Dermis microvascular lymphatic vessel endothelial cell (primary cell): ENCODE data around the gene MAST4. TPM values are rescaled to one million over a fixed set of nuclear protein-coding genes. Genes with fewer than 3 reads are reported as not detected.

Source experiments
- DNase-seq, 2 donors: peaks; one replicate each; pipeline versions ENCODE4 v3.0.0 to v3.0.0-alpha.2; 2010; ENCODE audit warnings: low read depth in 2 of 2
- total RNA-seq: library from RNA; depleted of rRNA; stranded (reverse); fragments of >200 nt; gene quantifications from 2 replicates; pipeline ENCODE4 v1.2.1, GENCODE V29; 2014

MAST4 gene
- total RNA-seq, 1 donor from 2014 or later = 14.2 TPM

DNA sequence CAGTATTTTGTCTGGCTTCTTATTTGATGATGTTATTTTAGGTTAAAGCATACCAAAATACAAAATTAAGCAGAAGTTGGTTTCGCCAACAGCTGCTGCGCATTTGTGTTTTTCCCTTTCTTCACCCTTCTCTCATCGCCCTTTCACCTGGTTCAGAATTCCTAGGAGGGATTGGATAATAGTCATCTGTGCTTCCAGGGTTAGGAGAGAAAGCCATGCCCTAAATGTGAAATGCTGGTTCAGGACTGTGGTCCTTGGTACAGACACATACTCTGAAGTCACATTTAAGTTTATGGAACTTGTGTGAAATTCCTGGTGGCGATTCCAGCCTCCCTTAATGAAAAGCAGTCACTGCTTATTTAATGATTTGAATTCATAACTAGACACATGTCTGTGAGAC is 7.7 kb downstream of the MAST4 start:
- DNase-seq = no peak

DNA sequence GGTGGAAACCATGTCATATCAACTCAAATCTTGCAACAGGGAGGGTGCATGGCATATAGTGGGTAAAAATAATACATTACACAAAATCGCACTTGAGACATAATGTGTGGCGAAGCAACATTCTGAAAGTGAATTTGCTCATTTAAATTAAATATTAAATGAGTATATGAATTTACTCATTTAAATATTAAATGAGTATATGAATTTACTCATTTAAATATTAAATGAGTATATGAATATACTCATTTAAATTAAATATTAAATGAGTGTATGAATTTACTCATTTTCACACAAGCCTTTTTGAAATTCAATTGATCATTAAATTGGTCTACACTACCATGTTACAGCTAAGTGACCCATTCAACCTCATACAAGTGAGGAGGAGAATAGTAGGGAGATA is 10.5 kb downstream of the MAST4 start:
- no peak for DNase-seq

DNA sequence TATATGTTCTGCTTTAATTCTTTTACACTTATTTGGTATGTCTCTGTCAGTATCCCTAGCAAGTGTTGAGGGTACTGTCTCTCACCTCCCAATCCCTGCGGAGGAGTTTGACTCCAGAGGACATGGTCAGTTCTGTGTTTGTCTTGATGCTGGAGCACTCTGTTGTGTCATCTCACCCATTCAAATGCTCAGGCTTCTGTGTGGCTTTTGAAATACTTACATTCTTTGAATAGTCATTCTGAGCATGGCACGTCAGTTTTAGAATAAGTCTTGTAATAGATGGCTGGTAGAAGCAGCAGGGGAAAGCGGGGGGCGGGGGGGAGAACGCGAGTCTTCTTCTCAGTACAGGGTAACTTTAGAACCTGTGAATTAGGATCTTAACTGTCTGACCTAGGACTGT is 12.3 kb downstream of the MAST4 start:
- no peak for DNase-seq

DNA sequence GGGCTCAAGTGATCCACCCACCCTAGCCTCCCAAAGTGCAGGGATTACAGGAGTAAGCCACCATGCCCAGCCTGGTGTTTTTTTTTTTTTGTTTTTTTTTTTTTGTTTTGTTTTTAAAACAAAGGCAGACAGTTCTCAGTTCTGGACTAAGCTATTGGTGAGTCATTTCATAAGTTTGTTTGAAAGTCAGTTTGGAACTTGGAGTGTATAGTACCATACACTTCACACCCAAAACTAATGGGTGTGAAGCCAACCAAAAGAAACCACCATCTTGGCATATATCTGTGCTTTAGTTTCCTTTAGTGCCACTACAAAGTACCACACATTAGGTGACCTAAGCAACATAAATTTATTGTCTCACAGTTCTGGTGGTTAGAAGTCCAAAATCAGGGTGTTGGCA is 13.4 kb downstream of the MAST4 start:
- no peak for DNase-seq

DNA sequence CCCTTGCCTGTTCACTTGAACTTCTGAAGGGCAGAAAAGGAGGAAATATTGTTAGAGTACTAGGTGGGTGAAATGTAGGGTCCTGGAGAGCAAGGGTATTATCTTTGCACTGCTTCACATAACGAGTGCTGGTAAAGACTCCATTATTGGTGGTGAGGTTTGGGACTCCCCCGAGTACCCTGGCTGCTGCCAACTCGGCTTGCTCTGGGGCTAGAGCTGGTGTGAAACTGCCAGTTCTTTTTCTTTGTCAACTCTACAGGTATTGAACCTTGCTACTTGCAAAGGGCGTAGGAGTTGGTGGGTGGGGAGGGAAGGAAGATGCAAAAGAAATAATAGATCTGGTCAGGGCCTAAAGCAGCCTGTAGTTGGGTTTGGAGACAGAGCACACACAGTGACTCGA is 16.0 kb downstream of the MAST4 start:
- DNase-seq = no peak

DNA sequence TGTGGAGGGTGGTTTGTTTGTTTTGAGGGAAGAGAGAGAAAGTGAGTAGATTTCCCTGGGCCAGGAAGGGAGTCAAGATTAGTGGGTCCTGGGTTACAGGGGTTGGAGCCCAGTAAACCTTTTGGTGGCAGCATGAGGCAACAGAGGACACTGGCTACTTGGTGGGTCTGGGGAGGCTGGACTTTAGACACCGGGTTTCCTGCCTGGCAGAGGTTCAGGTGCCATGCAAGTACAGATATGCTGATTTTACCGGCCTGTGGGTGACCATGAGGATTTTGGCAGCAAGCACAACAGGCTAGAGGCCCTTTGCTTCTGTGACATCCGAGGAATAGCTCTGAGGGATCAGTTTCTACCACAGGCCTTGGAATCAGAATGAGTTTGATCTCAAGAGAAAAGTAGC is 18.9 kb downstream of the MAST4 start:
- no peak for DNase-seq

DNA sequence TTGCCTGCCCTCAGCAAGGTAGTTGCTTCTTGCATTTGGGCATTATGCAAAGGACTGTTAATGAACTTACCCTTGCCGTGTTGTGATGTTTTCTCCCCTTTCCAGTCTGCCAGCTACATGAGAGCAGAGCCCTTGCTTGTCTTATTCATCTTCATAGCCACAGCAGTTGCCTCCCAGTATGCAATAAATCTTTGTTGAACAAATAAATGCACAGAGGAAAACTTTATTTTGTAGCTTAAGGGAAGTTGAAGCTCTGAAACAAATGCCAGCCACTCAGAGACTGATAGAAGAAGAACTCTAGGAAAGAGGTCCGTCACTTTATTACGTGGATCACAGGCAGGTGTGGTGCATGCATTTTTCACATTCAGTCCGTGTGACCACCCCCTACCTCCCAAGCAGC is 19.7 kb downstream of the MAST4 start:
- no peak for DNase-seq

DNA sequence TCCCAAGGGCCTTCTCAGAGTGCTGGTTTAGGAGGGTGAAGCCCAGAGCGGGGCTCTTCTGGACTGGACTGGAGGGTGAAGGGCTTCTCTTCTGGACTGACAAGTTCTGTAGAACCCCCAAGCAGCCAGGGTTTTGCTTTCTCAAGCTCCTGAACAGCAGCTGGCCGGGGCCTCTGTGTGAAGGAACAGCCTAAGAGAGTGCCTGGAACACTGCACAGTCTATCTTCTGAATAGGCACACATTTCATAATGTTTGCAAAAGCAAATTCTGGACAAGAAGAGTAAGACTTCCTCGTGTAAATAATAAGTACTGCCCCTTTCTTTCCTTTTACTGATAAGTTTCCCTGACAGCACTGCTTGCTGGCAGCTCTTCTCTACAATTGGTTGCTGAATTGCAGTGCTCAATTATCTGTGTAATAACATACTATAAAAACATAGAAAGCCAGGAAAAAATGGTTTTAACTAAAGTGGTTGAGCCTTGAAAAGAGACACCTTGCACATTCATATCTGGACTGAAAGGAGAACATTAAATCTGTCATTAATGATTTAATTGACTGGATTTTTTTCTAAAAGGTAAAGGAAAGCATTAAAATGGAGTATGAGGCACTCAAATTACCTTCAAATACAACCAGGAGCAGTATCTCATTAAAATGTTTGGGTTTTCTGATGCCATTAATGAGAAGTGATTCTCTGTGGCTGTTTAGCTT is 20.5 kb downstream of the MAST4 start:
- DNase-seq = no peak

DNA sequence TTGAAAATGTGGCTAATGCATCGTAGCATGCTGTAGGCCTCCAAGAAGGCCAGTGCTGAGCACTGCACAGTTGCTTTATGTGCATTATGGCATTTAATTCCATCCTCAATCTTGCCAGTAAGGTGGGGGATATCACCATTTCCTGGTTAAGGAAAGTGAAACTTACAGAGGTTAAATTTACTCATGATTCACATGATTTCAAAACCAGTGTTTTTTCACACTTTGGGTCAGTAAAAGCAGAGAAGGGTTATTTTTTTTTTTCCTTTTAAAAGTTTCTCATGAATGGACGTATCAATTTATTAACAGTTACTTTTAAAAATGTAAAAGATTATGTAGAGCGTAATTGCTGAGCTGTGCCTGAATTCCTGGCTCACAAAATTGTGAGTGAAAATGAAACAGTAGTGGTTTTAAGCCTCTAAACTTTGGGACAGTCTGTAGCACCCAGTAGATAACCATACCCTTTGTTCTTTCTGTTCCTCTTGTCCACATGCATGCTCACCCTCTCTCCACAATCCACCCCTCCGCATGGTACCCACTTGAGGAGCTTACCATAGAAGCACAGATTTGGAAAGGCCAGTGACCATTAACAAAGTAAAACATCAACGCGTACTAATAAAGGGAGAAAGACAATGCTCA is 21.2 kb downstream of the MAST4 start:
- no peak for DNase-seq

DNA sequence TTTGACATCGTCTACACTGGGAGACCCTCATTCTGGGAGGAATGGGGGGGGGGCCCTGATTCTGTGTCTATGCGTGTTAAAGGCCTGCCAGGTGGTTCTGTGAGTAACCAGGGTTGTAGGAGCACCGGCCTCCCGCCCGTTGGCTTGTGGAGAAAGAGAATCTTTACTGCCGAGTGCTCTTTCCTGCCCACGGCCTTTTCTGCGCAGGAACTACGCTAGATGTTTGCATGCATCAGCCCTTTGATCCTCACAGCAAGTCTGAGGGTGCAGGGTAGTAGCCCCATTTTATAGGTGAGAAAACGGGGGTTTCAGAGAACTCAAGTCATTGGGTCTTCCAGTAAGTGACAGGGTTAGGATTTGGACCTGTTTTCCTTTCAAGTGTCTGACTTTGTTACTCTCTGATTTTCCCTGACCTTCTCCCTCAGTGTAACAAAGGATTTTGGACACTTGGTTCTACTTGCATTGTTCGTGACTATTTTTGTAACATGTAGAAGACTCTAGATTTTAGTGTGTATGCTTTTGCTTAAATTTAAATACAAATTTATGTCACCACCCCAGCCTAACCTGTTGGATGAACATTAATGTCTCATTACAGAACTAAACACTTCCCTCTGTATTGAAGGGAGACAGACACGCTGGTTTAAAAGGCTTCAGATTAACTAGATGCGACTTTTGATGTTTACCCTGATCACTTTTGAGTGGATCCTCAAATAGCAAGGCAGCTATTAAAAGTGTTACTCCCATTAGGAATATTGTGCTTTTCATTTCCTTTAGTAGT is 22.0 kb downstream of the MAST4 start:
- DNase-seq = no peak

DNA sequence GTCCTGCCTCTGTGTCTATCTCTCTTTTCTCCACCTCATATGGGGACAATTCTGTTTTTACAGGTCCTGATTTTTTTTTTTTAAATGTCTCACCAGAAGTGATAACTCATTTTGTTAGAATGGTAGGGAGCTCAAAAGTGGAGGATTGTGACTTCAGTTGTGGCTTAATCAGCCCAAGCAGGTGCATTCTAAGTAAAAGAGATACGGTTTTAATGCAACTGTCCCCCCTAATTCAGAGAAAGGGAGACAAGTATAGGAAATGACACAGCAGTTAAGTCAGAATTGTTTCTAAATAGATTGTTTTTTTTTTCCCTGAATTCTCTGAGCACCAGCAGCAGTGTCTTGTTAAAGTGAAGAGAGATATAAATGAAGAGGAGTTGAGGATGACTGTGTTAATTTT is 24.5 kb downstream of the MAST4 start:
- no peak for DNase-seq

DNA sequence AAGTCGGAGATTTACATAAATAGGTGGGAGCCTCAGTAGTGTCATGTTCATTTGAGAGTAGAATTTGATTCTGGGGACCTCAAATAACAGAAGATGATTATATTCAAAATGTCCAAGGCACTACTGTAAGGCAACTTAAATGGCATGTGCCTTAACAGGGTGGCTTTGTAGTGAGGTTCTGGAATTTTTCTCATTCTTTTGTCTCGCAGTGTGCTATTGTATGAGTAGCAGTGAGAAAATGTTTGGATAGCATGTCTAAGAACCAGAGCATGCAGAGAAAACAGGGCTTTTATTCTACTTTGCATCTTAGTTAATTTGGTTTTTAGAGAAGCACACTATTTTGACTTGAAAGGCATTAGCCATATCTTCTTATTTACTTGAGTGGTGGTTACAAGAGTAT is 25.0 kb downstream of the MAST4 start:
- DNase-seq = no peak

DNA sequence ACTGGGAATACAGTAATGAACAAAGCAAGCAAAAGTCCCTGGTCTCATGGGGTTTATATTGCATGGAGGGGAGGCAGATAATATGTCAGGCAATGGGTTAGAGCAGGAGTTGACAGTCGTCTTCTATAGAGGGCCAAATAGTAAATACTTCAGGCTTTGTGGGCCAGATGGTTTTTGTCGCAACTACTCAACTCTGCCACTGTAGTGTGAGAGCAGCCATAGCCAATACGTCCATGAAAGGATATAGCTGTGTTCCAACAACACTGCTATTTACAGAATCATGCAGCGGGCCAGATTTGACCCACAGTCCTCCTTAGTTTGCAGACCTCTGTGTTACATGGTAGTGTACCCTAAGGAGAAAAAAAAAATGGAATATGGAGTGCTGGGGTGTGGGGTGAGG is 25.5 kb downstream of the MAST4 start:
- DNase-seq = no peak

DNA sequence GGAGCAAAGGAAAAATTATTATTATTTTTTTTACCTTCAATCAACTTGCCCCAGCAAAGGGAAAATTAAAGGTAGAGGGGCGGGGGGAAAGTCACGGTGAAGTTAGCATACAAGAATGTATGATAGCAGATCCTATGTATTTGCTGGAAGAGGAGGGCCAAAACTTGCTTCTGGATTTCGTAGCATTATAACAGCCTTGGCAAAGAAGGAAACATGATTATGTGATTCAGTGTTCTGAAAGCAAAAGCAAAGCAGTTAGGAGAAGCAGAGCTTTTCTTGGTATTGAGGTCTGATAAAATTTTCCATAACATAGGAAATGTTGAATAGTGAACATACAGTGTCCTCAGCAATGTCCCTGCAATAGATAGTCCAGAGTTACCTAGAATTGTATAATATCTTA is 32.4 kb downstream of the MAST4 start:
- no peak for DNase-seq

DNA sequence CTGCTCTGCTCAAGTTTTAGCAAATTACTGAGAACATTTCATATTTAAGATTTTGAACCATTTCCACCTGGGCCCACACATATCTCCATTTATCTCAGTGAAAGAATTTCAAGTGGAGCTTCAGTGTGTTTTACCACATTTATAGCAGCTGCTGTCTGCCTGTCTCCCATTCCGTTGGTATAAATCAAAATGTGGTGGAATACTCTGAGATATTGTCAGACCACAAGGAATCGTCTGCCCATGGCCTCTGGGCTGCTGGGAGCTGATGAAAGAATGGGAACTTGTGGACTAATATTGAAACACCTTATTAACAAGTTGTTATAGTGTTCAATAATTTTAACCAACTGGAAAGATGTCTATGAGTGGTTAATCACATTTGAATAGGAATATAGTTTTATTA is 33.3 kb downstream of the MAST4 start:
- no peak for DNase-seq

DNA sequence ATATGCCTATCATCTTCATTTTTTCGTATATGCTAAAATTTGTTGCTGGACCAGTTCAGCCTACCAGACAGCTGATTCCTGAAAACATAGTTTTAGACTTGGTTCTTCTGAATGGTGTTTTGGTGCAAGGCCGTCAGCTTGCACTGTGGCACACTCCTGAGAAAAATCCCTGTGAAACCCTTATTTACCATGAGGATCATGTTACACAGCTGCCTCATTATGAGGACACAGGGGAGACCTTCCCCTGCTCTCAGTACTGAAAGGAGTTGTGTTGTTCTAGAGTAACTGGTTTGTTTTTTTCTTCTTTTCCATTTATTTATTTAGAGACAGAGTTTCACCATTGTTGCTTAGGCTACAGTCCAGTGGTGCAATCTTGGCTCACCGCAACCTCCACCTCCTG is 37.6 kb downstream of the MAST4 start:
- no peak for DNase-seq

DNA sequence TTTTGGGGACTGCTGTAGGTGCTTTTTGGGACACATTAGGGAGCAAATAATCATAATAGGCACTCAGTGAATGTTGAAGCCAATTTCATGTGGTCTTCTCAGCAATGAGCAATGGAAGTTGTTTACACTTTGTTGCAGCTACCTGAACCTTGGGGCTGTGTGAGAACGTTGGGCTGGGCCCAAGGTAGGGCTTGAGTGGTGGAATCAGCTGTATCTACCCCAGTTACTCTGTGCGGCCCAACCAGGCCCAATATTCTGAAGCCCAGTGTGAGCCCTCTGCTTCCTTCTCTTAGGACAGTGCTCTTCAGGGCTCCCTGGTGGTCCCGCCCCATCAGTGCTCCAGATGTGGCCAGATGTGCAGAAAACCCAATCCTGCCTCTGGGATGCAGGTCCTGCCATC is 38.4 kb downstream of the MAST4 start:
- no peak for DNase-seq

DNA sequence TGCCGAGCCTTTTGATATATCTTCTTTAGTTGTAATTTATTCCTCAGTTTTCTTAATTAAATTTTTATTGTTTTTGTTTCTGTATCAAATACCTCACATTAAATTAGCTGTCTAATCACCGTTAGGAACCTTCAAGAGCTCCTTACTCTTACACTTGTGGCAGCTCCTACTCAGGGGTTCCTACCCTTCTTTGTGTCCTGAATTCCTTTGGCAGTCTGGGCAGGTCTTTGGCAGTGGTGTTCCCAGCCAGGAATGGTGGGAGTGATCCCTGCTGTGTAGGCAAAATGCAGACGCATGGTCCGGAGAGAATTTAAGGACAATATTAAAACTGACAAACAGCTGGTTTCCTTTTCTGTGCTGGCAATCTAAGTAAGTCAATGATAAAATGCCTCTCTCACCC is 41.8 kb downstream of the MAST4 start:
- DNase-seq = no peak

DNA sequence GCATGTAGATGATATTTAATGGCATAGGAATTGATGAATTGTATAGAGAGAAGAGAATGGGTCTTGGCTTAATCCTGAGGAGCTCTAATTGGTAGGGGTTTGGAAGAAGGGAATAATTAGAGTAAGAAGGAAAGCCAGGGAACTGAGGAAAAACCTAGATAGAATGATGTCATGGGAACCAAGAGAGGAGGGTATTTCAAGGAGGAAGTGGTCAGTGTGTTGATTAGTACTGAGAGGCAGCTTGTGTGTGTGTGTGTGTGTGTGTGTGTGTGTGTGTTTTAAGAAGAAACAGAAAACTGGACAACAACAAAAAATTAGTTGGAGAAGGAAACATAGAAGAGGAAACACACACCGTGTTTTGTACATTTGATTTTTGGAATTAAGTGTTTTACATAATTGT is 42.8 kb downstream of the MAST4 start:
- no peak for DNase-seq

DNA sequence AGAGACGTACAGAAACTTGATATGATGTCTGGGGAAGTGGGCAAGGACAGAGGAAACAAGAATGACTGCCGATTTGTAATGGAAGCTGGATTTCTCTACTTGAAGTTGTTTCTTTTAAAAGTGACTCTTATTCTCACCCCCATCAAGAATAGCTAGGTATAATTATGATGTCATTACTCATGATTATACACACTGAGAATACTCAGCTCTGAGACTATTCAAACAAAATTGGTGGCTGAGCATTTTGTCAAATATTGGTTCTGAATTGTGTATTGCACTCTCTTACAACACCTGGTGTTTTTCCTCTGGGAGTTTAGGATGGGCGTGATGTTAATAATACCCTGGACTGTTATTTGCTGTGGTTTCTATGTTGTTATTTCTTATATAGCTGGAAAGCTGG is 46.3 kb downstream of the MAST4 start:
- no peak for DNase-seq

DNA sequence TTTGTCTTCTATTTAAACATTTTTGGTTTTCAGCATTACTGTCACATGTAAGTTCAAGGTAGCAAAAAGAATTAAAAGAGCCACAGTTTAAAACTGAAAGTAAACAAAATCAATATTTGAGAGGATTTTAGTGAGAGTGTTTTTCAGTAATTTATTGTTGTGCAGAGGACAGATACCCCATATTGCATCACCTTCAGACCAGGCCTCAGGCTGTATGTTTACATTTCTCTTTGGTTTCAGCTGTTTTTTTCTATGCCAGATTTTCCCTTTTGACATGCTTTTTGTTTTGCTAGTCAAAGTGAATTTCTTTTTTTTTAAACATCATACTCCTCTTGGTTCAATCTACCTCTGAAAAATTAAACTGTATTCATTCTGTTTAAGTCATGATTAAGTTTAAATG is 47.2 kb downstream of the MAST4 start:
- DNase-seq = no peak

DNA sequence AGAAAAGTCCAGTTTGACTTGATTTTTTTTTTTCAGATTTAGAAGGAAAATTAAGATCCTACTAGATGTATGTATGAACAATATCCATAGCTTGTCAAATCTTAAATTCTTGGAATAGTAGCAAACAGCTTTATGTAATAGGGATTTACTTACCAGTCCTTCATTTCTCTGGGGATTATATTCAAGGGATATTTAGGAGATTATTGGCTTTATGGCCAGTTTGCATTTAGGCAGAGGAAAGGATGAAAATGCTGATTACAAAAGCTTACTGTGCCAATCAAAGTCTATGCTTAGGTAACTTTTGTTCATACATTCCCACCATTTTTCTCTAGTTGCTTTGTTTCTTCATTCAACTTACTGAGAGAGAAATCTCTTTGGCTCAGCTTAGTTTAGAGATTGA is 47.9 kb downstream of the MAST4 start:
- no peak for DNase-seq

DNA sequence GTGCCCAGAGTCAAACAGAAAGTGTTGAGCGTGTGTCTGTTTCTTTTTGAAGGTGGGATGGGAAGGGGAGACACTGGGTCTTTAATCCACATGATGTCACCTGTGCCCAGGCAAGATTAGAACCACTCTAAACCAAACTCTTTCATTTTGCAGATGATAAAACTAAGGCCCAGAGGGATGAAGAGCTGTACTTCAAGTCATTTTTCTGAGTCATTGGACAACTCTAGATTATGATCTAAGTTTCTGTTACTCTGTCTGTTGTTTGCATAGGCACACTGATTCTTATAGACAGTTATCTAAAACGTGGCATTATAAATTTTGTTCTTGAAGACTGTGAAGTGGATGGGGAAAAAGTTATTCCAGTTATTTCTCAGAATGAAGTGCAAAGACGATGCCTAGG is 48.8 kb downstream of the MAST4 start:
- no peak for DNase-seq
